ENCODE measurements around the gene KRTAP23-1. TPM values are rescaled to one million over a fixed set of nuclear protein-coding genes. Genes with fewer than 3 reads are reported as not detected.
A peak's percentile ranks its signal among the peaks of the same experiment; 100 is the strongest.

KRTAP23-1 gene
- not detected in 2 replicates for total RNA-seq (2012; rRNA removed)
- not detected in 2 replicates for polyA plus RNA-seq (2012; rRNA removed)
- not detected in 2 replicates for polyA plus RNA-seq (2012; cell fraction: cytosol; rRNA removed)
- not detected in 2 replicates for polyA plus RNA-seq (2012; cell fraction: nucleus; rRNA removed; ENCODE audit: low replicate concordance)
- not detected for Bru-seq, nascent RNA
- BruChase-seq, experiment 1, labeled RNA remaining after a 6-hour chase = not detected
- BruChase-seq, experiment 2, labeled RNA remaining after a 2-hour chase = not detected
- long read RNA-seq = 0 reads

GRCh38 chr21:30348506-30348905 lies at the start of gene KRTAP23-1:
TSS of gene KRTAP23-1 (minus strand) at chr21:30348606. CDS start at chr21:30348606, 0 bp downstream.
- WGBS, 2 experiments (ENCODE audit: extremely low coverage in 2 of 2, insufficient read length in 1 of 2) = no CpG with 5 or more reads among the region's 4 CpGs
- Histone ChIP-seq H4K20me1 (ENCODE audit: insufficient read depth, low read length) (no peaks in the 10 kb centered on the region), H2BK5ac (ENCODE audit: low read depth, low read length, poor library complexity, severe bottlenecking) (no peak within 1 kb of the TSS), H3K14ac (replicated peaks; ENCODE audit: low read depth, low read length) (no peak within 1 kb of the TSS), H4K91ac (ENCODE audit: insufficient read depth, low read depth, low read length) (no peak within 1 kb of the TSS), H3K4me2 (ENCODE audit: low read depth, low read length) (no peak within 1 kb of the TSS), H3K27me3 (ENCODE audit: control insufficient read depth, insufficient read depth, low read length) (no peaks in the 10 kb centered on the region), H3K9me1 (ENCODE audit: insufficient read depth, low read length) (no peaks in the 10 kb centered on the region), H3K9ac (ENCODE audit: low read depth, low read length) (no peak within 1 kb of the TSS), H3K4ac (ENCODE audit: low read depth, low read length) (no peak within 1 kb of the TSS), H3K79me1 (ENCODE audit: low read depth in 1 of 2, low read length in 2 of 2) (no peaks in the 10 kb centered on the region), H2BK120ac (ENCODE audit: low read depth, low read length) (no peak within 1 kb of the TSS), H4K5ac (ENCODE audit: low read depth, low read length) (no peak within 1 kb of the TSS), H2BK15ac (ENCODE audit: low read depth, low read length) (no peak within 1 kb of the TSS), H3K4me1 (ENCODE audit: control insufficient read depth, insufficient read depth, low read length) (no peaks in the 10 kb centered on the region), H3K27ac (ENCODE audit: insufficient read depth, low read length) (no peak within 1 kb of the TSS), H4K8ac (ENCODE audit: low read depth in 2 of 2, low read length in 2 of 2) (no peak within 1 kb of the TSS), H3K23ac (ENCODE audit: low read depth, low read length) (no peak within 1 kb of the TSS), H2AK9ac (replicated peaks; ENCODE audit: low read depth, low read length, poor library complexity) (no peak within 1 kb of the TSS), H3K36me3 (ENCODE audit: control insufficient read depth, insufficient read depth, low read length) (no peaks in the 10 kb centered on the region), H3K4me3 (ENCODE audit: insufficient read depth, low read depth, low read length) (no peak within 1 kb of the TSS), H2BK20ac (ENCODE audit: low read depth, low read length) (no peak within 1 kb of the TSS), H3K56ac (ENCODE audit: extremely low read depth, insufficient read depth, low read length) (no peak within 1 kb of the TSS), H2AK5ac (ENCODE audit: low read depth, low read length) (no peak within 1 kb of the TSS), H3K9me3 (ENCODE audit: control insufficient read depth, insufficient read depth, low read length) (peaks cover 15% of the 10 kb centered on the region), H3K18ac (ENCODE audit: low read depth, low read length) (no peak within 1 kb of the TSS), H2AFZ (replicated peaks; ENCODE audit: low read length, poor library complexity) (peak within 1 kb of the TSS; percentile 14)
- TF ChIP-seq RFX5 (IDR thresholded peaks at IDR 0.05; ENCODE audit: low read depth, low read length) (no peak), NFE2L2 (IDR thresholded peaks at IDR 0.05; ENCODE audit: low read depth, low read length) (no peak), POLR2A (IDR thresholded peaks at IDR 0.05; ENCODE audit: low read depth, low read length) (no peak), MXI1 (IDR thresholded peaks at IDR 0.05; ENCODE audit: borderline replicate concordance, low read depth, low read length) (no peak), CTCF (conservative IDR thresholded peaks at IDR 0.05; ENCODE audit: low read depth, low read length) (no peak), ELK1 (IDR thresholded peaks at IDR 0.05; ENCODE audit: borderline replicate concordance, low read depth, low read length) (no peak), CHD1 (IDR thresholded peaks at IDR 0.05; ENCODE audit: low read depth, low read length) (no peak), USF2 (IDR thresholded peaks at IDR 0.05; ENCODE audit: low read depth, low read length) (no peak), SMC3 (IDR thresholded peaks at IDR 0.05; ENCODE audit: low read depth, low read length) (no peak), CEBPB (IDR thresholded peaks at IDR 0.05; ENCODE audit: low read depth, low read length) (no peak), BHLHE40 (IDR thresholded peaks at IDR 0.05; ENCODE audit: low read depth, low read length) (no peak), MAZ (IDR thresholded peaks at IDR 0.05; ENCODE audit: borderline replicate concordance, low read depth, low read length) (no peak), MAFK (IDR thresholded peaks at IDR 0.05; ENCODE audit: low read depth, low read length) (no peak), RAD21 (IDR thresholded peaks at IDR 0.05; ENCODE audit: low read length) (no peak), FOS (IDR thresholded peaks at IDR 0.05; ENCODE audit: low read depth, low read length) (no peak), RCOR1 (IDR thresholded peaks at IDR 0.05; ENCODE audit: insufficient replicate concordance, low read length) (no peak)
- dilution Hi-C loops (cut with HindIII; ENCODE audit: low sequenced_read_pairs, unreplicated experiment) (no loop called here), intact Hi-C loops (cut with micrococcal nuclease) (no loop called here), in situ Hi-C loops (cut with MboI; ENCODE audit: low sequenced_read_pairs) (no loop called here)
- ChIA-PET CTCF (no interaction called here), POLR2A (ENCODE audit: unreplicated experiment) (no interaction called here)
- BruUV-seq (replicated peaks) = no TSS peak
- DNase-seq (no peak), ATAC-seq (ENCODE audit: low read depth) (no peak)
